Liver (tissue), 3 donors: ENCODE data around the gene TAAR1.

Source experiments
- ATF3 ChIP-seq: IDR thresholded peaks from 2 replicates; pipeline ENCODE4 v1.6.1; 2016; ENCODE audit warnings: antibody characterized with exemption
- CTCF ChIP-seq: fragments of 150-350 bp; IDR thresholded peaks from 2 replicates; pipeline ENCODE4 v1.5.1; 2017; ENCODE audit warnings: improper control_type of control experiment, low read depth, low read length; ENCODE audit not compliant: missing input control
- EGR1 ChIP-seq, 2 donors: IDR thresholded peaks; 2 replicates each; pipeline ENCODE4 v1.6.1; 2016 to 2018; ENCODE audit warnings: antibody characterized with exemption in 2 of 2, low read depth in 2 of 2
- JUND ChIP-seq, 2 donors: IDR thresholded peaks; 2 replicates each; pipeline ENCODE4 v1.6.1; 2016; ENCODE audit warnings: antibody characterized with exemption in 2 of 2
- REST ChIP-seq: IDR thresholded peaks from 2 replicates; pipeline ENCODE4 v1.6.1; 2016; ENCODE audit warnings: antibody characterized with exemption, mild to moderate bottlenecking
- TF ChIP-seq, protein P1 (sequence below): IDR thresholded peaks from 2 replicates; pipeline ENCODE4 v1.6.1; 2016; ENCODE audit warnings: antibody characterized with exemption
- TF ChIP-seq, protein P2 (sequence below): IDR thresholded peaks from 2 replicates; pipeline ENCODE4 v1.6.1; 2016; ENCODE audit warnings: antibody characterized with exemption
- donor health status: healthy.
- donor health status: healthy.

GRCh38 chr6:132690678-132691077, 31.7 kb upstream of the TAAR1 start:
- TF ChIP-seq CTCF (no peak), REST (no peak), JUND (IDR thresholded peaks at IDR 0.05) (no peak), EGR1 (IDR thresholded peaks at IDR 0.05; ENCODE audit: low read depth in 2 of 2) (no peak), ATF3 (no peak)
- TF ChIP-seq, protein P1, sequence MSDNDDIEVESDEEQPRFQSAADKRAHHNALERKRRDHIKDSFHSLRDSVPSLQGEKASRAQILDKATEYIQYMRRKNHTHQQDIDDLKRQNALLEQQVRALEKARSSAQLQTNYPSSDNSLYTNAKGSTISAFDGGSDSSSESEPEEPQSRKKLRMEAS: no peak
- TF ChIP-seq, protein P2, sequence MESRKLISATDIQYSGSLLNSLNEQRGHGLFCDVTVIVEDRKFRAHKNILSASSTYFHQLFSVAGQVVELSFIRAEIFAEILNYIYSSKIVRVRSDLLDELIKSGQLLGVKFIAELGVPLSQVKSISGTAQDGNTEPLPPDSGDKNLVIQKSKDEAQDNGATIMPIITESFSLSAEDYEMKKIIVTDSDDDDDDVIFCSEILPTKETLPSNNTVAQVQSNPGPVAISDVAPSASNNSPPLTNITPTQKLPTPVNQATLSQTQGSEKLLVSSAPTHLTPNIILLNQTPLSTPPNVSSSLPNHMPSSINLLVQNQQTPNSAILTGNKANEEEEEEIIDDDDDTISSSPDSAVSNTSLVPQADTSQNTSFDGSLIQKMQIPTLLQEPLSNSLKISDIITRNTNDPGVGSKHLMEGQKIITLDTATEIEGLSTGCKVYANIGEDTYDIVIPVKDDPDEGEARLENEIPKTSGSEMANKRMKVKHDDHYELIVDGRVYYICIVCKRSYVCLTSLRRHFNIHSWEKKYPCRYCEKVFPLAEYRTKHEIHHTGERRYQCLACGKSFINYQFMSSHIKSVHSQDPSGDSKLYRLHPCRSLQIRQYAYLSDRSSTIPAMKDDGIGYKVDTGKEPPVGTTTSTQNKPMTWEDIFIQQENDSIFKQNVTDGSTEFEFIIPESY: no peak
